GM19463 (cell line): ENCODE measurements around the gene PPM1G.
"Not testable (repeated sequence)": the region's sequence is repeated elsewhere in the genome, so short reads cannot be mapped to it uniquely, and the experiment has no call there.

Experiments used
- ATAC-seq: cut with Tn5 transposase; IDR thresholded peaks from one replicate; pipeline ENCODE4 v1.9.1; 2021; ENCODE audit warnings: mild to moderate bottlenecking, moderate library complexity; ENCODE audit not compliant: unreplicated experiment

The PPM1G gene

GRCh38 chr2:27376151-27376865 lies 33.1 kb downstream of the PPM1G start:
- ATAC-seq, result no peak

GRCh38 chr2:27375513-27376099 lies 33.8 kb downstream of the PPM1G start:
- ATAC-seq, result no peak

- no peak for ATAC-seq
Measured at GRCh38 chr2:27373567-27373966, 35.8 kb downstream of the PPM1G start.

- ATAC-seq, result no peak
Measured at GRCh38 chr2:27372937-27373336, 36.5 kb downstream of the PPM1G start.

GRCh38 chr2:27370816-27371620 lies 38.4 kb downstream of the PPM1G start:
- peak; percentile 24 for ATAC-seq

GRCh38 chr2:27370026-27370815 lies 39.2 kb downstream of the PPM1G start, which contains the start of the genes EIF2B4 and SNX17:
Gene EIF2B4, minus strand, starts transcription at chr2:27370338. Its CDS starts 24 bp downstream, at chr2:27370314.
Gene SNX17, plus strand, starts transcription at chr2:27370616. Its CDS starts 128 bp downstream, at chr2:27370744.
- peak; percentile 83 for ATAC-seq

GRCh38 chr2:27369471-27370025 lies 39.8 kb downstream of the PPM1G start:
- no peak for ATAC-seq

- ATAC-seq, result no peak
Measured at GRCh38 chr2:27363933-27364332, 45.5 kb downstream of the PPM1G start.

- no peak for ATAC-seq
Measured at GRCh38 chr2:27362678-27363420, 46.5 kb downstream of the PPM1G start.

- ATAC-seq, result peak; percentile 84
Measured at GRCh38 chr2:27356382-27357181, 52.8 kb downstream of the PPM1G start, which contains the start of gene GTF3C2. Gene GTF3C2, minus strand, starts transcription at chr2:27356764. Its CDS starts 13,210 bp downstream, at chr2:27343554.

GRCh38 chr2:27356056-27356381 lies 53.4 kb downstream of the PPM1G start:
- peak; percentile 28 for ATAC-seq

- ATAC-seq, result no peak
Measured at GRCh38 chr2:27354597-27354927, 54.8 kb downstream of the PPM1G start.

- ATAC-seq, result no peak
Measured at GRCh38 chr2:27353762-27354596, 55.4 kb downstream of the PPM1G start.

- ATAC-seq, result not testable (repeated sequence)
Measured at GRCh38 chr2:27353386-27353761, 56.0 kb downstream of the PPM1G start.

GRCh38 chr2:27351802-27352598 lies 57.4 kb downstream of the PPM1G start:
- ATAC-seq, result no peak

- no peak for ATAC-seq
Measured at GRCh38 chr2:27350106-27350693, 59.2 kb downstream of the PPM1G start.

GRCh38 chr2:27347641-27348040 lies 61.8 kb downstream of the PPM1G start:
- ATAC-seq, result no peak
